ENCODE results near the gene PPL. TPM values are rescaled to one million over a fixed set of nuclear protein-coding genes. Genes with fewer than 3 reads are reported as not detected.

The PPL gene
- total and polyA plus RNA-seq, 2 of the 8 experiments (the other 6 are each of a cell fraction or from before 2014, with no cell fraction given), result 11.3 to 29.5 TPM

DNA sequence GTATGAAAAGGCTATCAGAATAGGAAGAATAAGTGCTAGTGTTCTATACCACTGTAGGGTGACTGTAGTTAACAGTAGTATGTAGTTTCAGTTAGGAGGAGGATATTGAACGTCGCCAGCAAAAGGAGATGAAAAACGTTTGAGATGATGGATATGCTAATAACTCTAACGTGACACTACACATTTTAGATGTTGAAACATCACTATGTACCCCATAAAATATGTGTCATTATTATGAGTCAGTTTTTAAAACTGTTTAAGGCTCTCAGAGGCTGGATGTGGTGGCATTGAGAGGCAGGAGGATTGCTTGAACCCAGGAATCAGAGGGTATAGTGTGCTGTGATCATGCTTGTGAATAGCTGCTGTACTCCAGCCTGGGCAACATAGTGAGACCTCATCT lies 57.9 kb downstream of the PPL start:
- H3K79me2 ChIP-seq (ENCODE audit: control insufficient read depth in 1 of 2, insufficient read depth in 2 of 2, low read length in 2 of 2), result no peaks in the 10 kb centered on the region
- DNase-seq (ENCODE audit: low read depth in 1 of 2, low spot score in 2 of 2) (no peak), FAIRE-seq (no peak)
- no peak overlapping the region for H2BK12ac ChIP-seq (ENCODE audit: low read depth, low read length)
- H4K8ac ChIP-seq (ENCODE audit: extremely low read depth, insufficient read depth, low read length), result no peak overlapping the region
- H3K27ac ChIP-seq (ENCODE audit: low read depth, low read length), result no peak overlapping the region
- no peak overlapping the region for H3K23ac ChIP-seq (ENCODE audit: insufficient read length)
- H3K36me3 ChIP-seq (ENCODE audit: control insufficient read depth in 2 of 4, insufficient read depth in 4 of 4, low read length in 3 of 4), result peaks cover 35 to 88% (median 65%) of the 10 kb centered on the region in 4 experiments
- H3K4ac ChIP-seq (replicated peaks; ENCODE audit: insufficient read length, low read depth, low read length), result no peak overlapping the region
- H2BK15ac ChIP-seq (ENCODE audit: low read length), result no peak overlapping the region
- ChIA-PET POLR2A (ENCODE audit: partially characterized antibody) (no interaction called here), CTCF (ENCODE audit: partially characterized antibody) (interaction anchor here (2.3 kb wide), 1 partner anchor 77 kb away, joined by 10 read pairs; no protein-coding TSS in a partner anchor)
- no peak overlapping the region for H3K18ac ChIP-seq (ENCODE audit: extremely low read depth, low read length)
- WGBS, 2 experiments (ENCODE audit: extremely low coverage in 1 of 2, insufficient coverage in 1 of 2, insufficient read length in 1 of 2, insufficient replicate concordance in 2 of 2, low coverage in 1 of 2, low lambda C conversion rate in 2 of 2, missing lambda C conversion rate in 1 of 2), result 91% methylated on average over 4 of the region's 4 CpGs; no CpG with 5 or more reads in 1 of the 2 experiments
- no peak overlapping the region for H2BK120ac ChIP-seq (replicated peaks; ENCODE audit: low read depth, low read length)
- no peaks in the 10 kb centered on the region for H3K4me1 ChIP-seq (replicated peaks in 1 of 4; ENCODE audit: control insufficient read depth in 3 of 4, insufficient read depth in 4 of 4, low read length in 3 of 4)
- no peak overlapping the region for H3K56ac ChIP-seq (replicated peaks; ENCODE audit: insufficient read length, low read depth, low read length)
- peaks cover 3 to 4% of the 10 kb centered on the region in 2 experiments for H4K20me1 ChIP-seq (replicated peaks in 1 of 2; ENCODE audit: control insufficient read depth in 1 of 2, insufficient read depth in 2 of 2, low read length in 2 of 2)
- no peak overlapping the region for H3K9ac ChIP-seq (replicated peaks in 1 of 4; ENCODE audit: extremely low read depth in 1 of 4, low read depth in 3 of 4, low read length in 3 of 4)
- no peak overlapping the region for H2AK5ac ChIP-seq (ENCODE audit: low read depth, low read length)
- no peak overlapping the region for H3K4me2 ChIP-seq (ENCODE audit: insufficient read depth in 1 of 2, low read depth in 2 of 2, low read length in 2 of 2)
- no peaks in the 10 kb centered on the region for H3K23me2 ChIP-seq (ENCODE audit: low read depth, low read length)
- no peak overlapping the region for H3K4me3 ChIP-seq (ENCODE audit: extremely low read depth in 1 of 4, insufficient read depth in 2 of 4, low read depth in 3 of 4, low read length in 4 of 4)
- H4K5ac ChIP-seq (ENCODE audit: insufficient read length, low read depth, low read length), result no peak overlapping the region
- no peaks in the 10 kb centered on the region for H3K9me3 ChIP-seq (ENCODE audit: insufficient read depth in 2 of 2, low read depth in 1 of 2, low read length in 1 of 2)
- no peak overlapping the region for H3K14ac ChIP-seq (ENCODE audit: insufficient read length)
- H2BK5ac ChIP-seq (ENCODE audit: low read depth, low read length), result no peak overlapping the region
- H3K79me1 ChIP-seq (ENCODE audit: low read depth, low read length), result no peaks in the 10 kb centered on the region
- no peak overlapping the region for H2AFZ ChIP-seq (ENCODE audit: low read length)
- H4K91ac ChIP-seq (replicated peaks; ENCODE audit: insufficient read length, low read length), result no peak overlapping the region
- no peaks in the 10 kb centered on the region for H3K27me3 ChIP-seq (replicated peaks in 1 of 4; ENCODE audit: control insufficient read depth in 3 of 4, extremely low read depth in 1 of 4, insufficient read depth in 3 of 4, low read length in 3 of 4)
- H2BK20ac ChIP-seq (ENCODE audit: low read length), result no peak overlapping the region
- TF ChIP-seq CREB1 (IDR thresholded peaks at IDR 0.05) (no peak), BRCA1 (IDR thresholded peaks at IDR 0.05; ENCODE audit: low read depth, low read length) (no peak), TBP (IDR thresholded peaks at IDR 0.05; ENCODE audit: low read depth, low read length) (no peak), ZNF274 (IDR thresholded peaks at IDR 0.05; ENCODE audit: borderline replicate concordance, extremely low read depth, low read length) (no peak), GTF2F1 (IDR thresholded peaks at IDR 0.05; ENCODE audit: borderline replicate concordance, low read depth, low read length) (no peak), JUN (IDR thresholded peaks at IDR 0.05; ENCODE audit: low read depth, low read length) (no peak), POLR2A (IDR thresholded peaks at IDR 0.05; ENCODE audit: control extremely low read depth in 1 of 2, low read depth in 2 of 2, low read length in 2 of 2) (no peak), CEBPB (IDR thresholded peaks at IDR 0.05; ENCODE audit: low read depth, low read length) (no peak), SAP30 (IDR thresholded peaks at IDR 0.05; ENCODE audit: insufficient read depth, insufficient replicate concordance, low read length) (no peak), SRF (IDR thresholded peaks at IDR 0.05; ENCODE audit: low read depth, low read length) (no peak), CTBP2 (IDR thresholded peaks at IDR 0.05; ENCODE audit: borderline replicate concordance, insufficient read depth, insufficient read length, low read length) (no peak), PHF8 (conservative IDR thresholded peaks at IDR 0.05; ENCODE audit: low read depth, low read length) (no peak), RFX5 (IDR thresholded peaks at IDR 0.05; ENCODE audit: borderline replicate concordance, low read depth, low read length) (no peak), RBBP5 (IDR thresholded peaks at IDR 0.05; ENCODE audit: borderline replicate concordance, low read depth, low read length) (no peak), SP4 (IDR thresholded peaks at IDR 0.05; ENCODE audit: low read length) (no peak), SP1 (IDR thresholded peaks at IDR 0.05; ENCODE audit: low read depth, low read length) (no peak)

Measured in H1 (cell line).